Measurements from ENCODE around the gene SYP. TPM values are rescaled to one million over a fixed set of nuclear protein-coding genes. Genes with fewer than 3 reads are reported as not detected.

SYP gene
- not detected in 2 replicates for total RNA-seq (2014; rRNA removed; shearing (Covaris generic); ENCODE audit: low replicate concordance)

GRCh38 chrX:49199906-49200771, at the start of gene SYP:
Gene SYP (minus strand): TSS chrX:49200193. CDS start chrX:49200186, 7 bp downstream.
- peak; percentile 81 for DNase-seq (ENCODE audit: low read depth)
- in situ Hi-C loops (cut with HindIII; ENCODE audit: low pct_unique_long_range_greater_than_20kb, low sequenced_read_pairs), result no loop called here

GRCh38 chrX:49249616-49250015, 49.6 kb upstream of the SYP start:
- in situ Hi-C loops (cut with HindIII; ENCODE audit: low pct_unique_long_range_greater_than_20kb, low sequenced_read_pairs), result no loop called here
- no peak for DNase-seq (ENCODE audit: low read depth)

GRCh38 chrX:49249071-49249470, 49.1 kb upstream of the SYP start:
- in situ Hi-C loops (cut with HindIII; ENCODE audit: low pct_unique_long_range_greater_than_20kb, low sequenced_read_pairs), result no loop called here
- DNase-seq (ENCODE audit: low read depth), result no peak

GRCh38 chrX:49247916-49248811, 48.2 kb upstream of the SYP start:
- in situ Hi-C loops (cut with HindIII; ENCODE audit: low pct_unique_long_range_greater_than_20kb, low sequenced_read_pairs), result no loop called here
- no peak for DNase-seq (ENCODE audit: low read depth)

DNA sequence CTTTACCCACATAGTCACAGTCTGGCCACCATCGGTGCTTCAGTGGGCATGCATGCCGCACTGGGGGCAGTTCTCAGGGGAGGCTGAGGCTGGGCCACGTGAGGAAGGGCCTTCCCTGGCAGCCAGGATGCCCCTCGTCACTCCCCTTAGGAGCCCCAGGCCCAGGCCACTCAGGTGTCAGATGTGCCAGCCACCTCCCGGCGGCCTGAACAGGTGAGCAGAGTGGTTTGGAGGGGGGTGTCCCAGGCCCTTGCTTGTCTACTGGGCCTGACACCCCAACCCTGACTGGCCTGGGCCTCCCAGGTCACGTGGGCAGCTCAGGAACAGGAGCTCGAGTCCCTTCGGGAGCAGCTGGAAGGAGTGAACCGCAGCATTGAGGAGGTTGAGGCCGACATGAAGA, 47.4 kb upstream of the SYP start:
- no peak for DNase-seq (ENCODE audit: low read depth)
- in situ Hi-C loops (cut with HindIII; ENCODE audit: low pct_unique_long_range_greater_than_20kb, low sequenced_read_pairs), result no loop called here

- in situ Hi-C loops (cut with HindIII; ENCODE audit: low pct_unique_long_range_greater_than_20kb, low sequenced_read_pairs), result no loop called here
- DNase-seq (ENCODE audit: low read depth), result no peak
Observed at GRCh38 chrX:49246541-49246940, 46.5 kb upstream of the SYP start.

- DNase-seq (ENCODE audit: low read depth), result no peak
- in situ Hi-C loops (cut with HindIII; ENCODE audit: low pct_unique_long_range_greater_than_20kb, low sequenced_read_pairs), result no loop called here
Observed at GRCh38 chrX:49244207-49244606, 44.2 kb upstream of the SYP start.

- in situ Hi-C loops (cut with HindIII; ENCODE audit: low pct_unique_long_range_greater_than_20kb, low sequenced_read_pairs), result no loop called here
- no peak for DNase-seq (ENCODE audit: low read depth)
Observed at GRCh38 chrX:49243166-49243565, 43.2 kb upstream of the SYP start.

DNA sequence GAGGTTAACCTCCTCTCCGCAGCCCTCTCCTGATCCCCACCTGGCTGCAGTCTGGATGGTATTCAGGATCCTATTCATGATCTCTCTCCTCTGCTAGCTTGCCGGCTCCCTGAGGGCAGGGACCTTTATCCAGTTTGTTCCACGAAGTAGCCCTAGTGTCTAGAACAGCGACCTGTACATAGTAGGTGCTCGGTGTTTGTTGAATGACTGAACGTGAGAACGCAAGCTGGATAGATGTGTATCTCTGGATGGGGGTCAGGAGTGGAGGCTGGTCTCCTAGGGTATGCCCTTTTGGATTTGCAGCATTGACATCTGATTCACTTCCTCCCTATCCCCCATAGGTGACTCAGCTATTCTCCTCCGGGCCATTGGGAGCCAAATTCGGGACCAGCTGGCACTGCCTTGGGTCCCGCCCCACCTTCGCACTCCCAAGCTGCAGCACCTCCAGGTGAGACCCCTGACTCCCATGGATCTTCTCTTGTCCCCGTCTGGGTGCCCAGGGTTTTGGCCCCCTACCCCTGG, 42.6 kb upstream of the SYP start:
- no peak for DNase-seq (ENCODE audit: low read depth)
- in situ Hi-C loops (cut with HindIII; ENCODE audit: low pct_unique_long_range_greater_than_20kb, low sequenced_read_pairs), result no loop called here

GRCh38 chrX:49238735-49239134, 38.7 kb upstream of the SYP start:
- in situ Hi-C loops (cut with HindIII; ENCODE audit: low pct_unique_long_range_greater_than_20kb, low sequenced_read_pairs), result no loop called here

DNA sequence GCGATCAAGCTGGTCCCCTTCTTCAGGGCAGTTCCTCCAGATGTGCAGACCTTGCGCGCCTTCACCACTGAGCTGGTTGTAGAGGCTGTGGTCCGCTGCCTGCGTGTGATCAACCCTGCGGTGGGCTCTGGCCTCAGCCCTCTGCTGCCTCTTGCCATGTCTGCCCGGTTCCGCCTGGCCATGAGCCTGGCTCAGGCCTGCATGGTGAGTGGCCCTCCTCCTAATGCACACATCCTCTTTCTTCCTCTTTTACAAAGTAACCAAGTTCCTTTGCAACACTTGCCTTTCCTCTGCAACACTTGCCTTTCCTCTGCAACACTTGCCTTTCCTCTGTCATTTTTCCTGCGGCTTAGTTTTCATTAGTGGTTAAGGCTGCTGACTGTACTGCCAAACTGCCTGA, 37.1 kb upstream of the SYP start:
- DNase-seq (ENCODE audit: low read depth), result no peak
- in situ Hi-C loops (cut with HindIII; ENCODE audit: low pct_unique_long_range_greater_than_20kb, low sequenced_read_pairs), result no loop called here

More at GRCh38 chrX:49238735-49239134, 38.7 kb upstream of the SYP start:
- DNase-seq (ENCODE audit: low read depth), result no peak

DNA sequence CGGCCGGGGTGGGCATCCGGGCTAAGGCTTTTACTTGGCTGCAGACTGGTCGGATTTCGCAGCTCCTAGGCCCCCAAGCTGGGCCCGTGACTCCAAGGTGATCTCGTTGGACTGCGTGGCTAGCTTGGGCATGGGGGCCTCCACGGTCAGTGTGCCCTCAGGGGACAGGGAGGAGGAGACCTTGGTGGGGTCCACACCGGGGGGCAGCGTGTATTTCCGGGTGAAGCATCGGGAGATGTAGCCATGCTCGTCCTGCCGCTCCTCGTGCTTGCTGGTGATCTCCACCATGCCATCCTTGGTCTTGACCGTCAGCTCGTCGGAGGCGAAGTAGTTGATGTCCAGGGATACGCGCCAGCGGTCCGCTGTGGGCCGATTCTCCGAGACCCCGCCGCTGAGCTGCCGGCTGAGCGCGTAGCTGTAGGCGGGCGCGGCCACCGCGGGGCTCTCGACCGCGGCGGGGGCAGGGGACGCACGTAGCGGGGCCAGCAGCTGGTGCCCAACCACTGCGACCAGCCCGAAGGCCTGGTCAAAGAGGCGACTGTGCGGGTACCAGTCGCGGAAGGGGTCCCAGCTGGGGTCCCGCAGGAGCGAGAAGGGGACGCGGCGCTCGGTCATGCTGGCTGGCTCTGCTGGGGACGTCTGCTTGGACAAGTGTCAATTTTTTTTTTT, 34.0 kb upstream of the SYP start:
- no peak for DNase-seq (ENCODE audit: low read depth)

GRCh38 chrX:49233176-49233575, 33.2 kb upstream of the SYP start, which contains the start of gene CACNA1F:
Gene CACNA1F (minus strand): TSS chrX:49233340. CDS start chrX:49233309, 31 bp downstream.
- in situ Hi-C loops (cut with HindIII; ENCODE audit: low pct_unique_long_range_greater_than_20kb, low sequenced_read_pairs), result no loop called here
- no peak for DNase-seq (ENCODE audit: low read depth)

More for the DNA sequence above, 34.0 kb upstream of the SYP start:
- in situ Hi-C loops (cut with HindIII; ENCODE audit: low pct_unique_long_range_greater_than_20kb, low sequenced_read_pairs), result no loop called here

DNA sequence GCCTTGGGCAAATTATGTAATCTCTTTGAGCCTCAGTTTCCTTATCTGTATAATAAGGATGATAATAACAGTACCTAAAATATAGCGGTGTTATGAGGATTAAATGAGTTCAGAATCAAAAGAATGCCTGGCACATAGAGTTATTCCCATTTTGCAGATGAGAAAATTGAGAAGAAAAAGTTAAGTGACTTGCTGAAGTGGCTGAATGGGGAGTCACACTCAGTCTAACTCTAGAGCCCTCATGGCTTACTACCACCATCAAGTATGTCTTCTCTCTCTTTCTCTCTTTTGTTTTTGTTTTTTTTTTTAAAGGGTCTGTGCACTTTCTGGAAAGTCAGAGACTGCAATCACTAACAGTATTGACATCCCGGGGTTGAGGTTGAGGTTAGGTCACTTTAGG, 32.5 kb upstream of the SYP start:
- in situ Hi-C loops (cut with HindIII; ENCODE audit: low pct_unique_long_range_greater_than_20kb, low sequenced_read_pairs), result no loop called here
- DNase-seq (ENCODE audit: low read depth), result no peak

DNA sequence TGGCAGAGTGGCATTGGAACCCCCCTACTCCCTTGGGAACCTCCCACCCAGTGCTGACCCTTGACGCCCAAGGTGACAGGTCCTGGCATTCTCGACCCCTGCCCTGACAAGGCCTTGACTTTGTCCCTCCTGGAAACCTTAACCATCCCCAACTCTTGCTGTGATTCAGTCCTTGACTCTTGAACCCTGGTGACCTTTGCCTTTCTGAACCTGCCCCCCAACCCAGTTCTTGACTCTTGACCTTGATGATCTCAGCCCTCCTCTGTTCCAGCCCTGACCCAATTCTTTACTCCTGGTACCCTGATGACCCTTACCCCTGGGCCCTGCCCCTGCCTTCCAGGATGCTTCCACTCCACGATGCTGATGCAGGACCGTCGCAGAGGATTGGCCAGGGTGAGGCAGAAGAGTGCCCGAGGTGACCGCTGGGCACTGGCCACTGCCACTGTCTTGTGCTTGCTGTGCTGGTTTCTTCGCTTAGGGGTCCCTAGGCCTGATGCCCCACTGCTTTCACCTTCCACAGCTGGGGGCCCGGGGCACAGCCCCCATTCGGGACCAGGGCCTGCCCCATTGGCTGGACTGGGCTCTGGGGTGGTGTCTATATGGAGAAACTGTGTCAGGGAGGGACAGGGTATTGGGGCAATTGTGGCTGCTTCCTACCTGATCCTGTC, 31.5 kb upstream of the SYP start:
- no peak for DNase-seq (ENCODE audit: low read depth)
- in situ Hi-C loops (cut with HindIII; ENCODE audit: low pct_unique_long_range_greater_than_20kb, low sequenced_read_pairs), result no loop called here

DNA sequence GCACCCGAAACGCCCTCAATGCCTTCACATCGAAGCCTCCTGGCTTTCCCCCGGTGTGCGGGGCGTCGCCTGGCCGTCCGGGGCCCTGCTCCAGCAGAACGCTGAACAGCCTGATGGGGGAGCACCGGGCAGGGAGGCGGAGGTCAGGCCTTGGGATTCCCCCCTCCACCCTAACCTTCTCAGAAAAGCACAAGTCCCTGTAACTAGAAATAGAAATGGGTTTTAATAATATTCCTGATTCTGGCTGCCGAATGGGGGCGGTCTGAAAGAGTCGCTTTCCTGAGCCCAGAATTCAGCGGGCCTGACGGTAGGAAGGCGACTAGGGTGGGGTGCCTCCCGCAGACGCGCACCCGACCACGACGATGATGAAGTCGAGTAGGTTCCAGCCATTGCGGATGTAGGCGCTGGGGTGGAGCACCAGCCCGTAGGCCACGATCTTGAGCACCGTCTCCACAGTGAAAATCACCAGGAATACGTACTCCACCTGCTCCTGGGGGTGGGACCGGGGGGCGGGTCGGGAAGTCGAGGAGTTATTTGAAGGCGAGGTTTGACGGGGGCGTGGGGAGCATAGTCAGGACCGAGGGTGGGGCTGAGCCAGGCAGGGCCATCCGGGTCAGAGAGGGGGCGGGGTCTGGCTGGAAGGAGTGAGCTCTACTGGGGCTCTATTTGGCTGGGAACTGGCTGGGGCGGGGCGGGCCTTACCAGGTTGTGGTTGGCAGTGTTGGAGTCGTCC, 30.7 kb upstream of the SYP start:
- in situ Hi-C loops (cut with HindIII; ENCODE audit: low pct_unique_long_range_greater_than_20kb, low sequenced_read_pairs), result no loop called here
- DNase-seq (ENCODE audit: low read depth), result peak; percentile 44

DNA sequence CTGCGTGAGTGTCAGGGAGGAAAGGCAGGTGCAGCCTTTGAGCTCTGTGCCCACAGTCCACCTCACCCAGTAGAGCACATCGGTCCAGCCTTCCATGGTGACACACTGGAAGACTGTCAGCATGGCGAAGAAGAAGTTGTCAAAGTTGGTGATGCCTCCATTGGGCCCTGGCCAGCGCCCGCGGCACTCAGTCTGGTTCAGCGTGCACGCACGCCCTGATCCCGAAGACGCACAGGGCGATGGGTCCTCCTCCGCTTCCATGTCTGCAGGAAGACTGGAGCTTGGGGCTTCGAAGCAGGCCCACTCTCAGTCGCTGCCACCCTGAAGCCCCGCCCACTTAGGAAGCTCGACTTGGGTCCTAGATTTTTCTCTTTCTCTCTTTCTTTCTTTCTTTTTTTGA, 28.2 kb upstream of the SYP start:
- in situ Hi-C loops (cut with HindIII; ENCODE audit: low pct_unique_long_range_greater_than_20kb, low sequenced_read_pairs), result no loop called here
- no peak for DNase-seq (ENCODE audit: low read depth)

Measured in Caki2 (cell line).